HCT116 (cell line): ENCODE measurements around the gene LYRM4. TPM values are rescaled to one million over a fixed set of nuclear protein-coding genes. Genes with fewer than 3 reads are reported as not detected.

Experiments
- ATAC-seq: fragments of 200-7000 bp; cut with Tn5 transposase; 2 replicates; pipeline ENCODE4 v1.9.1; 2020; ENCODE audit warnings: mild to moderate bottlenecking, moderate library complexity
- BruUV-seq: library from RNA; stranded (reverse); fragments of 400-500 nt; replicated peaks from 2 replicates; lab custom pipeline; 2021; lab: Mats Ljungman, UMichigan
- CTCF ChIA-PET: fragments of 300-600 bp; sonication (Branson Sonifier 250); formaldehyde crosslinking; loops from one replicate; lab custom pipeline; 2021; ENCODE audit warnings: antibody characterized with exemption; lab: Charles Lee
- POLR2A ChIA-PET: fragments of 300-600, 350-600 bp; sonication (Branson Sonifier 250); formaldehyde crosslinking; loops from one replicate; lab custom pipeline; 2021; ENCODE audit warnings: antibody characterized with exemption; lab: Charles Lee
- RAD21 ChIA-PET, 2 experiments: fragments of 300-600 bp; sonication (Branson Sonifier 250); formaldehyde crosslinking; loops; one replicate each; lab custom pipeline; 2023; ENCODE audit warnings: low total read pairs in 2 of 2; ENCODE audit not compliant: uncharacterized antibody in 2 of 2, unreplicated experiment in 2 of 2, low non-redundant PET in 1 of 2; lab: Charles Lee
- DNase-seq: peaks from one replicate; pipeline ENCODE4 v3.0.0-alpha.2; 2010; ENCODE audit warnings: low read depth, low spot score
- H2AFZ ChIP-seq: fragments of 200-600 bp; shearing (Covaris generic), sonication (generic); 2 replicates; pipeline ENCODE4 v1.6.1; 2017; ENCODE audit warnings: low read depth, mixed run types, mixed read lengths, antibody characterized with exemption, low read length; ENCODE audit not compliant: poor library complexity, severe bottlenecking
- H3K27ac ChIP-seq: 2 replicates; pipeline ENCODE4 v1.5.1; 2012; ENCODE audit warnings: low read depth, low read length
- H3K27me3 ChIP-seq: fragments of 200-600 bp; sonication (generic); 2 replicates; pipeline ENCODE4 v1.6.1; 2016; ENCODE audit warnings: mixed run types, low read length, mixed read lengths; ENCODE audit not compliant: insufficient read depth
- H3K36me3 ChIP-seq, 2 experiments: fragments of 200-500 bp in 1 of 2; fragments of 200-600 bp in 1 of 2; sonication (Bioruptor generic) in 1 of 2; sonication (generic) in 1 of 2; 2 replicates each; pipeline versions ENCODE4 v1.5.1 to v1.6.1; 2014 to 2016; ENCODE audit warnings: low read length in 2 of 2, inconsistent platforms in 1 of 2, mixed read lengths in 1 of 2, mixed run types in 1 of 2; ENCODE audit not compliant: insufficient read depth in 2 of 2, control insufficient read depth in 1 of 2
- H3K4me1 ChIP-seq, 2 experiments: fragments of 200-600 bp in 1 of 2; sonication (generic) in 1 of 2; 2 replicates each; pipeline versions ENCODE4 v1.5.1 to v1.6.1; 2012 to 2017; ENCODE audit warnings: low read length in 2 of 2, inconsistent platforms in 1 of 2, mild to moderate bottlenecking in 1 of 2, mixed read lengths in 1 of 2, mixed run types in 1 of 2, moderate library complexity in 1 of 2; ENCODE audit not compliant: insufficient read depth in 2 of 2, control insufficient read depth in 1 of 2
- H3K4me2 ChIP-seq: fragments of 200-600 bp; sonication (generic); 2 replicates; pipeline ENCODE4 v1.6.1; 2017; ENCODE audit warnings: mixed run types, low read length, mixed read lengths
- H3K4me3 ChIP-seq, 2 experiments: fragments of 200-600 bp in 1 of 2; sonication (generic) in 1 of 2; replicated peaks in 1 of 2; 2 replicates each; pipeline ENCODE4 v1.5.1; 2011 to 2016; ENCODE audit warnings: low read length in 2 of 2, control low read depth in 1 of 2, low read depth in 1 of 2, mild to moderate bottlenecking in 1 of 2, mixed read lengths in 1 of 2, mixed run types in 1 of 2
- H3K79me2 ChIP-seq: fragments of 200-600 bp; sonication (generic); 2 replicates; pipeline ENCODE4 v1.6.1; 2017; ENCODE audit warnings: mild to moderate bottlenecking, mixed run types, low read length, moderate library complexity, mixed read lengths; ENCODE audit not compliant: insufficient read depth
- H3K9ac ChIP-seq: fragments of 200-600 bp; sonication (generic); 2 replicates; pipeline ENCODE4 v1.6.1; 2016; ENCODE audit warnings: low read length, mixed read lengths
- H3K9me2 ChIP-seq: fragments of 200-600 bp; sonication (generic), shearing (Covaris generic); 2 replicates; pipeline ENCODE4 v1.6.1; 2017; ENCODE audit warnings: mixed run types, mild to moderate bottlenecking, moderate library complexity; ENCODE audit not compliant: insufficient read depth
- H3K9me3 ChIP-seq, 2 experiments: fragments of 200-500 bp in 1 of 2; fragments of 200-600 bp in 1 of 2; sonication (Bioruptor generic) in 1 of 2; sonication (generic) in 1 of 2; 2 replicates each; pipeline ENCODE4 v1.6.1; 2014 to 2017; ENCODE audit warnings: low read length in 2 of 2, mixed read lengths in 2 of 2, inconsistent platforms in 1 of 2, low read depth in 1 of 2, mild to moderate bottlenecking in 1 of 2, mixed run types in 1 of 2, moderate library complexity in 1 of 2; ENCODE audit not compliant: control insufficient read depth in 1 of 2, insufficient read depth in 1 of 2
- H4K20me1 ChIP-seq: fragments of 200-600 bp; sonication (generic), shearing (Covaris generic); 2 replicates; pipeline ENCODE4 v1.6.1; 2017; ENCODE audit warnings: mixed run types, mild to moderate bottlenecking, moderate library complexity; ENCODE audit not compliant: insufficient read depth
- ATF3 ChIP-seq: IDR thresholded peaks from 2 replicates; pipeline ENCODE4 v1.6.1; 2012
- EGR1 ChIP-seq: IDR thresholded peaks from 2 replicates; pipeline ENCODE4 v1.6.1; 2012; ENCODE audit warnings: low read depth
- ELF1 ChIP-seq: IDR thresholded peaks from 2 replicates; pipeline ENCODE4 v1.6.1; 2012; ENCODE audit warnings: low read depth, borderline replicate concordance
- EZH2phosphoT487 ChIP-seq: fragments of 200-600 bp; IDR thresholded peaks from 2 replicates; pipeline ENCODE4 v1.6.1; 2018; ENCODE audit warnings: antibody characterized with exemption, borderline replicate concordance
- FOSL1 ChIP-seq: IDR thresholded peaks from 2 replicates; pipeline ENCODE4 v1.6.1; 2012; ENCODE audit warnings: low read depth
- MAX ChIP-seq: IDR thresholded peaks from 2 replicates; pipeline ENCODE4 v1.6.1; 2012
- POLR2A ChIP-seq: IDR thresholded peaks from 2 replicates; pipeline ENCODE4 v1.7.0; 2011; ENCODE audit warnings: borderline replicate concordance; ENCODE audit not compliant: insufficient read depth, insufficient read length; ENCODE audit errors: extremely low read depth
- POLR2AphosphoS5 ChIP-seq: IDR thresholded peaks from 2 replicates; pipeline ENCODE4 v1.6.1; 2011; ENCODE audit warnings: mild to moderate bottlenecking, low read depth, low read length, moderate library complexity
- RAD21 ChIP-seq: IDR thresholded peaks from 2 replicates; pipeline ENCODE4 v1.6.1; 2012; ENCODE audit warnings: low read depth, mild to moderate bottlenecking
- SIN3A ChIP-seq: IDR thresholded peaks from 2 replicates; pipeline ENCODE4 v1.6.1; 2012; ENCODE audit warnings: low read depth
- SP1 ChIP-seq: IDR thresholded peaks from 2 replicates; pipeline ENCODE4 v1.6.1; 2012; ENCODE audit warnings: low read depth
- SRF ChIP-seq: IDR thresholded peaks from 2 replicates; pipeline ENCODE4 v1.6.1; 2012; ENCODE audit warnings: low read depth
- TCF7L2 ChIP-seq: IDR thresholded peaks from 2 replicates; pipeline ENCODE4 v1.7.0; 2011; ENCODE audit warnings: borderline replicate concordance, inconsistent platforms; ENCODE audit not compliant: insufficient read depth, insufficient read length; ENCODE audit errors: extremely low read depth
- ZNF274 ChIP-seq: fragments of 200-500 bp; sonication (Bioruptor generic); IDR thresholded peaks from 2 replicates; pipeline ENCODE4 v1.6.1; 2014; ENCODE audit warnings: mild to moderate bottlenecking, low read depth, low read length, inconsistent platforms
- intact Hi-C: fragments of 100-400 bp; cut with micrococcal nuclease; formaldehyde crosslinking; loops from 2 replicates; pipeline ENCODE4 v1.10.0; 2022
- total RNA-seq: library from RNA; stranded (reverse); gene quantifications from one replicate; pipeline ENCODE4 v1.2.1, GENCODE V29; 2021; ENCODE audit not compliant: unreplicated experiment

Gene LYRM4
- total RNA-seq, 1 experiment from 2014 or later, result 30.1 TPM

- TF ChIP-seq SRF, result no peak
- TF ChIP-seq TCF7L2, result no peak
- no peak for TF ChIP-seq MAX
- TF ChIP-seq EGR1, result no peak
- TF ChIP-seq ZNF274, result no peak
- no peak for TF ChIP-seq ATF3
- no peak for TF ChIP-seq ELF1
- TF ChIP-seq FOSL1, result no peak
- TF ChIP-seq POLR2AphosphoS5, result no peak
- no peak for TF ChIP-seq RAD21
- no peak for TF ChIP-seq SIN3A
- TF ChIP-seq SP1, result no peak
- TF ChIP-seq EZH2phosphoT487, result no peak
- no peak for TF ChIP-seq POLR2A
- BruUV-seq, result no TSS peak
- DNase-seq, result no peak
- no peaks in the 10 kb centered on the region for H3K27me3 ChIP-seq
- H3K9me2 ChIP-seq, result no peaks in the 10 kb centered on the region
- H3K36me3 ChIP-seq, result no peaks in the 10 kb centered on the region
- H3K27ac ChIP-seq, result no peak overlapping the region
- no peak for ATAC-seq
- no peak overlapping the region for H2AFZ ChIP-seq
- no peak overlapping the region for H3K4me3 ChIP-seq
- no peak overlapping the region for H3K4me2 ChIP-seq
- CTCF ChIA-PET, result no interaction called here
- H3K9me3 ChIP-seq, result no peaks in the 10 kb centered on the region
- H4K20me1 ChIP-seq, result no peaks in the 10 kb centered on the region; the same call in 1 of the 2 replicates
- H3K9ac ChIP-seq, result no peak overlapping the region
- POLR2A ChIA-PET, result no interaction called here
- peaks cover 0 to 8% of the 10 kb centered on the region in 2 experiments; a peak in 2 of 4 replicates for H3K4me1 ChIP-seq
- no peaks in the 10 kb centered on the region for H3K79me2 ChIP-seq
- intact Hi-C loops, result no loop called here
- RAD21 ChIA-PET, result no interaction called here
Measured at GRCh38 chr6:5285526-5285925, 24.8 kb upstream of the LYRM4 start.
